SK-N-SH treated with all-trans-retinoic acid at 6 μM for 48 hours (cell line): ENCODE measurements around the gene FBXO7.
A peak's percentile ranks its signal among the peaks of the same experiment; 100 is the strongest.

Experiments
- ATAC-seq: fragments of 200-7000 bp; cut with Tn5 transposase; 3 replicates; pipeline ENCODE4 v1.9.1; 2020; ENCODE audit warnings: mild to moderate bottlenecking, moderate library complexity
- BACH2 ChIP-seq: fragments of 250-450 bp; sonication (Bioruptor Pico); IDR thresholded peaks from 2 replicates; pipeline ENCODE4 v1.9.0; 2021; ENCODE audit warnings: mild to moderate bottlenecking, borderline replicate concordance
- CREB5 ChIP-seq: fragments of 250-450 bp; sonication (Bioruptor Pico); IDR thresholded peaks from 2 replicates; pipeline ENCODE4 v1.5.1; 2020; ENCODE audit warnings: low read depth, mild to moderate bottlenecking, moderate library complexity
- CSDC2 ChIP-seq: fragments of 250-450 bp; sonication (Bioruptor Pico); IDR thresholded peaks from 2 replicates; pipeline ENCODE4 v1.5.0; 2020; ENCODE audit warnings: mild to moderate bottlenecking, moderate library complexity
- ESRRG ChIP-seq: fragments of 250-450 bp; sonication (Bioruptor Pico); IDR thresholded peaks from 2 replicates; pipeline ENCODE4 v1.6.1; 2021; ENCODE audit warnings: mild to moderate bottlenecking
- GLIS3 ChIP-seq: fragments of 250-450 bp; sonication (Bioruptor Pico); IDR thresholded peaks from 2 replicates; pipeline ENCODE4 v1.5.0; 2020; ENCODE audit warnings: mild to moderate bottlenecking, moderate library complexity
- ISL1 ChIP-seq: fragments of 250-450 bp; sonication (Bioruptor Pico); IDR thresholded peaks from 2 replicates; pipeline ENCODE4 v2.1.2; 2022; ENCODE audit warnings: mild to moderate bottlenecking, moderate library complexity
- PATZ1 ChIP-seq: fragments of 250-450 bp; sonication (Bioruptor Pico); IDR thresholded peaks from 2 replicates; pipeline ENCODE4 v1.8.0; 2020; ENCODE audit warnings: mild to moderate bottlenecking, moderate library complexity, borderline replicate concordance
- POU6F1 ChIP-seq: fragments of 250-450 bp; sonication (Bioruptor Pico); IDR thresholded peaks from 2 replicates; pipeline ENCODE4 v1.8.0; 2021; ENCODE audit warnings: low read depth, mild to moderate bottlenecking, moderate library complexity, borderline replicate concordance
- PPARA ChIP-seq: fragments of 250-450 bp; sonication (Bioruptor Pico); IDR thresholded peaks from 2 replicates; pipeline ENCODE4 v1.5.0; 2020; ENCODE audit warnings: mild to moderate bottlenecking, borderline replicate concordance
- RARB ChIP-seq: fragments of 250-450 bp; sonication (Bioruptor Pico); IDR thresholded peaks from 2 replicates; pipeline ENCODE4 v1.8.0; 2021; ENCODE audit warnings: mild to moderate bottlenecking, moderate library complexity
- SNAI2 ChIP-seq: fragments of 250-450 bp; sonication (Bioruptor Pico); IDR thresholded peaks from 2 replicates; pipeline ENCODE4 v1.5.0; 2020; ENCODE audit warnings: mild to moderate bottlenecking, moderate library complexity
- TOX ChIP-seq: fragments of 250-450 bp; sonication (Bioruptor Pico); IDR thresholded peaks from 2 replicates; pipeline ENCODE4 v1.8.0; 2021; ENCODE audit warnings: mild to moderate bottlenecking, moderate library complexity, borderline replicate concordance
- ZC3H10 ChIP-seq: fragments of 250-450 bp; sonication (Bioruptor Pico); IDR thresholded peaks from 2 replicates; pipeline ENCODE4 v1.5.1; 2021; ENCODE audit warnings: mild to moderate bottlenecking, moderate library complexity
- ZFP3 ChIP-seq: fragments of 250-450 bp; sonication (Bioruptor Pico); IDR thresholded peaks from 2 replicates; pipeline ENCODE4 v1.5.0; 2020; ENCODE audit warnings: mild to moderate bottlenecking, moderate library complexity
- ZFP30 ChIP-seq: fragments of 450-650 bp; formaldehyde crosslinking; IDR thresholded peaks from 2 replicates; pipeline ENCODE4 v1.5.0; 2022; ENCODE audit warnings: mild to moderate bottlenecking, moderate library complexity
- ZNF565 ChIP-seq: fragments of 450-650 bp; formaldehyde crosslinking; conservative IDR thresholded peaks from 2 replicates; pipeline ENCODE4 v1.5.0; 2020; ENCODE audit warnings: low read depth, mild to moderate bottlenecking, moderate library complexity
- ZNF70 ChIP-seq: fragments of 450-650 bp; formaldehyde crosslinking; IDR thresholded peaks from 2 replicates; pipeline ENCODE4 v1.5.0; 2020; ENCODE audit warnings: mild to moderate bottlenecking, moderate library complexity
- ZNF8 ChIP-seq: fragments of 450-650 bp; formaldehyde crosslinking; IDR thresholded peaks from 2 replicates; pipeline ENCODE4 v1.5.0; 2020; ENCODE audit warnings: mild to moderate bottlenecking, moderate library complexity
- TF ChIP-seq, protein P1 (sequence below): fragments of 250-450 bp; sonication (Bioruptor Pico); IDR thresholded peaks from 2 replicates; pipeline ENCODE4 v1.5.1; 2021; ENCODE audit warnings: mild to moderate bottlenecking, moderate library complexity
- TF ChIP-seq, protein P2 (sequence below): fragments of 250-450 bp; sonication (Bioruptor Pico); IDR thresholded peaks from 2 replicates; pipeline ENCODE4 v1.5.0; 2020; ENCODE audit warnings: mild to moderate bottlenecking, moderate library complexity

Gene FBXO7

GRCh38 chr22:32494971-32495370 is 20.4 kb downstream of the FBXO7 start:
- TF ChIP-seq POU6F1 (CRISPR knock-in tag) (no peak), ZNF565 (CRISPR knock-in tag) (no peak), CREB5 (CRISPR knock-in tag) (no peak), RARB (CRISPR knock-in tag) (no peak)
- TF ChIP-seq, all 23 proteins: peak for 0
- ATAC-seq, result no peak

- TF ChIP-seq ZFP3 (no peak), PPARA (CRISPR knock-in tag) (no peak), CSDC2 (CRISPR knock-in tag) (no peak), ZFP30 (CRISPR knock-in tag) (no peak), CREB5 (CRISPR knock-in tag) (no peak), GLIS3 (CRISPR knock-in tag) (no peak), ZNF565 (CRISPR knock-in tag) (no peak)
- TF ChIP-seq, protein P1, sequence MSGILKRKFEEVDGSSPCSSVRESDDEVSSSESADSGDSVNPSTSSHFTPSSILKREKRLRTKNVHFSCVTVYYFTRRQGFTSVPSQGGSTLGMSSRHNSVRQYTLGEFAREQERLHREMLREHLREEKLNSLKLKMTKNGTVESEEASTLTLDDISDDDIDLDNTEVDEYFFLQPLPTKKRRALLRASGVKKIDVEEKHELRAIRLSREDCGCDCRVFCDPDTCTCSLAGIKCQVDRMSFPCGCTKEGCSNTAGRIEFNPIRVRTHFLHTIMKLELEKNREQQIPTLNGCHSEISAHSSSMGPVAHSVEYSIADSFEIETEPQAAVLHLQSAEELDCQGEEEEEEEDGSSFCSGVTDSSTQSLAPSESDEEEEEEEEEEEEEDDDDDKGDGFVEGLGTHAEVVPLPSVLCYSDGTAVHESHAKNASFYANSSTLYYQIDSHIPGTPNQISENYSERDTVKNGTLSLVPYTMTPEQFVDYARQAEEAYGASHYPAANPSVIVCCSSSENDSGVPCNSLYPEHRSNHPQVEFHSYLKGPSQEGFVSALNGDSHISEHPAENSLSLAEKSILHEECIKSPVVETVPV (CRISPR knock-in tag), result no peak
- ATAC-seq, result no peak
Observed at GRCh38 chr22:32499666-32500065, 25.1 kb downstream of the FBXO7 start.

- TF ChIP-seq ZFP3 (no peak), ISL1 (CRISPR knock-in tag) (no peak), ZNF70 (no peak), ZC3H10 (CRISPR knock-in tag) (no peak), CSDC2 (CRISPR knock-in tag) (no peak), ESRRG (CRISPR knock-in tag) (no peak), PATZ1 (no peak), ZNF8 (CRISPR knock-in tag) (no peak), POU6F1 (CRISPR knock-in tag) (no peak), PPARA (CRISPR knock-in tag) (no peak), TOX (CRISPR knock-in tag) (no peak), SNAI2 (CRISPR knock-in tag) (no peak), GLIS3 (CRISPR knock-in tag) (no peak), CREB5 (CRISPR knock-in tag) (no peak), BACH2 (CRISPR knock-in tag) (no peak)
- TF ChIP-seq, protein P2, sequence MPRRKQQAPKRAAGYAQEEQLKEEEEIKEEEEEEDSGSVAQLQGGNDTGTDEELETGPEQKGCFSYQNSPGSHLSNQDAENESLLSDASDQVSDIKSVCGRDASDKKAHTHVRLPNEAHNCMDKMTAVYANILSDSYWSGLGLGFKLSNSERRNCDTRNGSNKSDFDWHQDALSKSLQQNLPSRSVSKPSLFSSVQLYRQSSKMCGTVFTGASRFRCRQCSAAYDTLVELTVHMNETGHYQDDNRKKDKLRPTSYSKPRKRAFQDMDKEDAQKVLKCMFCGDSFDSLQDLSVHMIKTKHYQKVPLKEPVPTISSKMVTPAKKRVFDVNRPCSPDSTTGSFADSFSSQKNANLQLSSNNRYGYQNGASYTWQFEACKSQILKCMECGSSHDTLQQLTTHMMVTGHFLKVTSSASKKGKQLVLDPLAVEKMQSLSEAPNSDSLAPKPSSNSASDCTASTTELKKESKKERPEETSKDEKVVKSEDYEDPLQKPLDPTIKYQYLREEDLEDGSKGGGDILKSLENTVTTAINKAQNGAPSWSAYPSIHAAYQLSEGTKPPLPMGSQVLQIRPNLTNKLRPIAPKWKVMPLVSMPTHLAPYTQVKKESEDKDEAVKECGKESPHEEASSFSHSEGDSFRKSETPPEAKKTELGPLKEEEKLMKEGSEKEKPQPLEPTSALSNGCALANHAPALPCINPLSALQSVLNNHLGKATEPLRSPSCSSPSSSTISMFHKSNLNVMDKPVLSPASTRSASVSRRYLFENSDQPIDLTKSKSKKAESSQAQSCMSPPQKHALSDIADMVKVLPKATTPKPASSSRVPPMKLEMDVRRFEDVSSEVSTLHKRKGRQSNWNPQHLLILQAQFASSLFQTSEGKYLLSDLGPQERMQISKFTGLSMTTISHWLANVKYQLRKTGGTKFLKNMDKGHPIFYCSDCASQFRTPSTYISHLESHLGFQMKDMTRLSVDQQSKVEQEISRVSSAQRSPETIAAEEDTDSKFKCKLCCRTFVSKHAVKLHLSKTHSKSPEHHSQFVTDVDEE (CRISPR knock-in tag), result no peak
- peak; percentile 45 for ATAC-seq
Observed at GRCh38 chr22:32501836-32502752, 27.5 kb downstream of the FBXO7 start.
